HG03565 (cell line): ENCODE measurements around the gene CLEC3B.
"Not testable (repeated sequence)": the region's sequence is repeated elsewhere in the genome, so short reads cannot be mapped to it uniquely, and the experiment has no call there.

Source experiments
- ATAC-seq: cut with Tn5 transposase; IDR thresholded peaks from one replicate; pipeline ENCODE4 v1.9.1; 2021; ENCODE audit warnings: mild to moderate bottlenecking, moderate library complexity; ENCODE audit not compliant: unreplicated experiment

Gene CLEC3B

GRCh38 chr3:45064512-45065372 lies 38.6 kb downstream of the CLEC3B start:
- no peak for ATAC-seq

DNA sequence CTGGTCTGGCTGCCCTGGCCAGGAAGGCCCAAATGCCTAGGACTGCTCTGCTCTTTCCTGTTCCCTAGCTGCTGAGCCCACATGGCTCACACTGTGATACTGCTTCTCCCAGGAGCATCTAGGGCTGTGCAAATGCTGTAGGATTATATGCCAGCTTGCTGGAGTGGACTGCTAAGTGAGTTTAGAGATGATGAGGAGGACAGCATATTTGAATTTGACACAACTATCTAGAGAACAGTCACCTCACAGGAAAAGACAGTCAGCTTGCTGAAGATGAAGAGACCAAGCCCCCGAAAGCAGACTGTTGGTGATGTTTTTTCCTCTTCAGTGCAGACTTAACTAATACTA lies 39.2 kb downstream of the CLEC3B start:
- no peak for ATAC-seq

GRCh38 chr3:45066109-45066801 lies 40.2 kb downstream of the CLEC3B start:
- ATAC-seq: no peak

GRCh38 chr3:45067486-45067885 lies 41.4 kb downstream of the CLEC3B start:
- no peak for ATAC-seq

DNA sequence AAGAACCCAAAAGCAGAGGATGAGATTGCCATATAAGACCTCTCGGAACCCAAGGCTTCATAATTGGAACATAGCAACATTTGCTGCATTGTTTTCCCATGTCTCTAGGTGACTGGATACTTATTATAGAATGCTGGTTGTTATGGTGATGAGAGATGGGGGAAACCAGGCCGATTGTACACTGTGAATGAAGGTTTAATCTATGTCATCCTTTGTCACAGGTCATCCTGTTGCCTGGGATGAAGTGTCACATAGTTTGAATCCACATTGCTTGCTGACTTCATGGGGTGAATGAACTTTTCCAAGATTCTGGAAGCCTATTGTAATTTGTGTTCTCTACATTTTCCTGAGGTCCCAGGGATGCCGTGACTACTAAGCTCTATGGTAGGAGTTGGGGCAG lies 41.8 kb downstream of the CLEC3B start:
- no peak for ATAC-seq

DNA sequence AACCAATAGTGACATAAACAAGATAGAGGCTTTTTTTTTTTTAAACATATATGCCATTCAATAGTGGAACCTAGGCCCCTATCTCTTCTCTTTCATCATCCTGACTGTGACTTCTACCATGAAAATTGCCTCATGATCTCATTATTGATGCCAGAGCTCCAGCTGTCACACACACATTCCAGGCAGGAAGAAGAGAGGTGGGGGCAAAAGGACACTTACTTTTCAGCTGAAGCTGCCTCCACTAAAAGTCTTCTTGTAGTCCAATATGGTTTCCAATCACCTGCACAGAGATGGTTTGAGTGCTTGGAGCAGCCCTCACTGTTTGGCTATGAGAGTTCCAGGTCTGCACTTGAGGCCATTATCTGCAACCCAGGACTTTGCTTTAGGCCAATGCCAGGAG lies 45.0 kb downstream of the CLEC3B start:
- no peak for ATAC-seq

GRCh38 chr3:45075821-45076625 lies 49.9 kb downstream of the CLEC3B start:
- no peak for ATAC-seq

GRCh38 chr3:45078256-45078655 lies 52.2 kb downstream of the CLEC3B start:
- not testable (repeated sequence) for ATAC-seq

GRCh38 chr3:45078910-45079522 lies 52.9 kb downstream of the CLEC3B start:
- ATAC-seq: no peak

DNA sequence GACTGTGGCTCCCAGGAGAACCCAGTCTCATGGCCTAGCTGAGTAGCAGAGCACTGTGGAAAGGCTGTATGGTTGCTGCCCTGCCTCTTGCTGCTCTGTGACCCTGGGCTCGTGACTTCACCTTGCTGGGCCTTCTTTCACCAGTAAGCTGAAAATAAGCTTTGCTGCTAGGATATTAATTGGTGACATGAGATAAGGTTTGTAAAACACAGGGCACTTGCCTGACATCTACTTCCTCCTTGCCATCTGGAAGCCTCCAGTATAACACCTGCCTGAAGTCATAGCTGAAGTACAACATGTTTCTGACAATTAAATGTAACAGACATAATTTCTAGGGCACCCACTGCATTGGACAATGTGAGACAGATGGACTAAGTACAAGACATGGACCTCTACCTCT lies 53.6 kb downstream of the CLEC3B start:
- no peak for ATAC-seq

GRCh38 chr3:45080824-45081223 lies 54.7 kb downstream of the CLEC3B start:
- ATAC-seq: no peak

- no peak for ATAC-seq
Observed at GRCh38 chr3:45081506-45082141, 55.5 kb downstream of the CLEC3B start.

DNA sequence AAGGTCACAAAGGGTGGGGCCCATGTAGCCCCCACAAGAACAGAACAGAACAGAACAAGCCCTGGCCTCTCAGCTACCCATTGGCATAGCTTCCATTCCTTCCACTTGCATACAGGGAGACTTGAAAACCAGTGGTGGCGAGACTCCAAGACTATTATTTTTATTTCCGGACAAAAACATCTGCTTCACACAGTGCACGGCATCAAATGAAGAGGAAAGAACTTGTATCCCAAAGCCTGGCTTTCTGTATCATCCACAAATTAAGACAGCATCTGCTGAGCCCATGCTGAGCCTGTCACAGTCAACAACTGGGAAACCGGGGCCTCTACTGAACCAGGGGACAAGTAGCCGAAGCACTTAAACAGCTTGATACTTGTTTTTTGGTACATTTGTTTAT lies 56.0 kb downstream of the CLEC3B start:
- ATAC-seq: no peak

GRCh38 chr3:45083023-45083422 lies 56.9 kb downstream of the CLEC3B start:
- no peak for ATAC-seq

- no peak for ATAC-seq
Observed at GRCh38 chr3:45084361-45084760, 58.3 kb downstream of the CLEC3B start.

- no peak for ATAC-seq
Observed at GRCh38 chr3:45084820-45085816, 59.0 kb downstream of the CLEC3B start.
